Femur (tissue), 1 donor: ENCODE measurements around the gene FITM1.

Source experiments
- DNase-seq: peaks from one replicate; pipeline ENCODE4 v3.0.0-alpha.2; 2017

Gene FITM1

DNA sequence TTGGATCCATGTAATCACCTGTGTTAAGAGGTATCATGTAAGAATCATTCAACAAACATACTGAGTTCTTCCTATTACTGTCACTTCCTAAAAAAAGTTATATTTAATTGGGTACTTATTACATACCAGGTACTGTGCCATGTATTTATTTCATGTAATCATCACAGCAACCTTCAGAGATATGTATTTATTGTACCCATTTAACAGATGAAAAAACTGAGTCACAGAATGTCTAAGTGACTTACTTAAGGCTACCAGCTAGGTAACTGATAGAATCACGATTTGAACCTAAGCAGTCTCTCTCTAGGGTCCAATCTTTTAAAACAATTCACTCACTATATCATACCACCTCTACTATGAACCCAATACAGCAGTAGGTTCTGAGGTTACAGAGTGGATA lies 14.0 kb downstream of the FITM1 start:
- no peak for DNase-seq

DNA sequence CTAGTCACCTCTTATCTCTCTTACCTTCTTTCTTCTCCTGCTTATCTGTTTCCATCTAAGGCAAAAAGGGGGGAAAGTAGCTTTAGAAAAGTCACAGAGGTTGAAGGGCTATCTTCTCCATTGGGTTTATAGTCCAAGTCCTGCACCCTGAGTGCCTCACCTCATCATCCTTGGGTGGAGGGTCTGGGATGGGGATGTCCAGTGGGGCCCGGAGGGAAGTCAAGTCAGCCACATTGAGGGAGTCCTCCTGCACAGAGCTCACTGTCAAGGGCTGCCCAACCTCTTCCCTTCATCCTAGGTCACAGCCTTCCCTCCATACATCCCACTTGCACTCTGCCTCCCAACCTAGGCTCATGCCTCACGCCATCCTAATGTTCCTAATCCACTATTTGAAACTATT lies 14.8 kb downstream of the FITM1 start:
- DNase-seq = no peak

DNA sequence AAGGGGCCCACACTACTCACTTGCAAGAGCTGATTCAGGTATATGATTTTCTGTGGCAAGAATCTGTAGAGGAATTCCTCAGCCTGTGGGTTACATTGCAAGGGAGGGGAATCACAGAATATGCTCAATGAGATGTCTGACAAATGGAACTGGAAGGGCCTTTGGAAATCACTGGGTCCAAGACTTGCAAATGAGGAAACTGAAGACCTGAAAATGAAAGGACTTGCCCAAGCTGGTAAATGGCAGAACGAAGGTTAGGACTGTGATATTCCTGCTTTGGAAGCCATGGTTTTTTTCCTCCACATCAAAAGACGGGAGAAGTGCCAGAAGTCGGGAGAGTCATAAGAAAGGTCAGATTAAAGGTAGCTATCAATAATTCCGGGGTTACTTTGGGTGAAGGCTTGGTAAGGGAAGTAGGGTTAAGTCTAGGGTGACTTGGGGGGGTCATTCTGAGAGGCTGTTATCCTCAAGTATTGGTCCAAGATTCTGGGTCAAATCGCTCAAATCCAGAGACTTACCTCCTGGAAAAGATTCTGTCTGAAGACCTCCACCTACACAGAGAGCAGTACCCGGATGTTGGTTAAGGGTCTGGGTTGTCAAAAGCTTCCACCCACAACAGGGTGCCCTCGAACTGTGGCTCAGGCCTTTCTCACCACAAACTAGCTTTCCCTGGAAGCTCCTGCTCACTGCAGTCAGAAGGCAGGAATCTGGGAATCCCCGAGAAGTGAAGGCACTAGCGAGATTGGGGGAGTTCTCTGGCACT lies 15.4 kb downstream of the FITM1 start:
- no peak for DNase-seq

DNA sequence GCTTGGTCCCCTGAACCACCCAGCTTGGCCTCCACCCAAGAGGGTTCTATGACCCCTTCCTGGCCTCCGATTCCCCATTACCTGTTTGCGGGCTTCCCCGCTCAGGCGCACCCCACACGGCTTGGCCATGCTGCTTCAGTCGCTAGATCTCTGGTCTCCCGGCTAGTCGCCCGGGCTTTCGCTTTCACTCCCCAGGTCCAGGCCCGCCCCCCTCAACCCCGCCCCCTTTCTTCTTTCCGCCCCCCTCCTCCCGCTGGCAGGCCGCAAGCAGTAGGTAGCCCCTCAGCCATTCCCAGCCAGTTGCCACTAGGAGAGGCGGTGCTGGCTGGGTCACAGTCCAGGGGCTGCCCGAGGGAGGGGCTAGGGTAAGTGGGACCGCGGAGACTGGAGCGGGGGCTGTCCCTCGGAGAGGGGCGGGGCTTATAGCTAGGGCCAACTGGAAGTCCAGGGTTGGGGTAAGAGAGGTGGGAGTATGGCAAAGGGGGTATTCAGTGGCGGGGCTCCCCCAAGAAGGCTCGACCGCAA lies 16.1 kb downstream of the FITM1 start, which contains the start of gene PSME2:
Gene PSME2 (minus strand): TSS at position 158 of the 525 bp plus-strand sequence. CDS start 29 bp downstream, at position 129.
- DNase-seq = peak; percentile 97

DNA sequence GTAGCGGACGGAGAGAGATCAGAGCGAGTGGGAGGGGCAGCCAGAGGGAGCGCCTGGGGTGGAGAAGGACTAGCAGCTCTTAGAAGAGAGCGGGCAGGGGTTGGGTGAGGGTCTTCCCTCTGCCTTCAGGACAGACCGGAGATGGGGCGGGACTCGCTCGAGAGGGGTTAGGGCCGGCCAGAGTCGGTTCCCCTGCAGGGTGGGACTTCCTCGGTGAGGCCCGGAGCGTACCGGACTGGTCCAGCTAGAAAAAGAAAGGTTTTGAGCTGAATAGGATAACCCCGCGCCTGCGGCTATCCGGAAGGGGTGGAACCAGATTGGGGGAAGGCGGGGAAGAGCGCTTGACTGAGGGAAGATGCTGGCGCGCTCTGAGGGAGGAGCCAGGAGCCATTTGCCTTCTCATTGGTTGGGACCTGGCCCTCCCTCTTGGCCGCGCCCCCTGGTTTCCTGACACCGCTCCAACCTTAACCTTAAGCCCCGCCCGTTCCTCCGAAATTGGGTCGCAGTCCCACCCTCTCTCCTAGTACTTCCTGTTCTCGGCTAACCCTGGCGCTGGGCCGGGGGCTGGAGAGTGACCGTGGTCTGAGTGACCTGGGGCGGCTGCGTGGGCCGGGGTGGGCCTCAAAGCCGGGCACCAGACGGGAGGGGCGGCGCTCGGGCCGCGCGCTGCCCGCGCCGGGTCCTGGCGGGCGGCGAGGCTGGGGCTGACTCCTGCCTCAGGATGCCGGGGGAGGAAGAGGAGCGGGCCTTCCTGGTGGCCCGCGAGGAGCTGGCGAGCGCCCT lies 16.7 kb downstream of the FITM1 start, which contains the start of gene RNF31:
Gene RNF31 (plus strand): TSS at position 521 of the 783 bp plus-strand sequence. CDS start 201 bp downstream, at position 722.
- DNase-seq = peak; percentile 99

DNA sequence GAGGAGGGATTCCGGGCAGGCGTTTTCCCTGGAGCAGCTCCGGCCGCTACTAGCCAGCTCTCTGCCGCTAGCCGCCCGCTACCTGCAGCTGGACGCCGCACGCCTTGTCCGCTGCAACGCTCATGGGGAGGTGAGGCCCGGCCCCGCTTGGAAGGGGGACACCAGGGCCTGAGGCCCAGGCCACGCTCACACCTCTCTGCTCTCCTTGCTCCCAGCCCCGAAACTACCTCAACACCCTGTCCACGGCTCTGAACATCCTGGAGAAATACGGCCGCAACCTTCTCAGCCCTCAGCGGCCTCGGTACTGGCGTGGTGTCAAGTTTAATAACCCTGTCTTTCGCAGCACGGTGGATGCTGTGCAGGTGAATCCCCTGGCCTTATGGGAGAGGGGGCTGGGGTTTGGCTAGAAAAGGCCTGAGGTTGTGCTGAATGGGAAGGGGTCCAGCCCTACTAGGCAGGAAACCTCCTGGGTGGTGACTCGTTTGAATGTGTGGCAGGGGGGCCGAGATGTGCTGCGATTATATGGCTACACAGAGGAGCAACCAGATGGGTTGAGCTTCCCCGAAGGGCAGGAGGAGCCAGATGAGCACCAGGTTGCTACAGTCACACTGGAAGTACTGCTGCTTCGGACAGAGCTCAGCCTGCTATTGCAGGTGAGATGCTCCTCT lies 17.4 kb downstream of the FITM1 start:
- DNase-seq = no peak

DNA sequence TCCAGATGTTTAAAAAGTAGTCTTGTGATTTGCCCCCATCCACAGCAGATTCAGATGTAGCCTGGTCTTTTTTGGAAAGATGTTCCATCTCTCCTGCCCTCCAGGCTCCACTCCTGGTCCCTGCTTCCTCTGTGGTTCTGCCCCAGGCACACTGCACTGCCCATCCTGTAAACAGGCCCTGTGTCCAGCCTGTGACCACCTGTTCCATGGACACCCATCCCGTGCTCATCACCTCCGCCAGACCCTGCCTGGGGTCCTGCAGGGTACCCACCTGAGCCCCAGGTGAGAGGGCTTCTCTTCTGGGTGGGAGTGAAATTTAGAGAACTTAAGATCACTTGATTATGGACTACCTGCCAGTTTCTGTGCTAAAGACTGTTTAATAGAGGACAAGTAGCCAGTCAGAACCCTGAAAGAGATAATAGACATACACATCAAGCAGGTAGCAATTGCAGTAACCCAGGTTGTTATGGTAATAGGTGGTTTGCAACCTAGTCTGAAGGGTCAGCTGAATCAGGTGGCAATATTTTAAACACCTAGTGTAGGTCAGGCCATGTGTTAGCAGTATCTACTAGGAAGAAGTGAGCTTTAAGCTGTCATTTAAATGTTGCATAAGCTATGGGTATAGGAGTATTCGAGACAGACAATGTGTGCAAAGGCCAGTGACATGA lies 19.0 kb downstream of the FITM1 start:
- DNase-seq = no peak

DNA sequence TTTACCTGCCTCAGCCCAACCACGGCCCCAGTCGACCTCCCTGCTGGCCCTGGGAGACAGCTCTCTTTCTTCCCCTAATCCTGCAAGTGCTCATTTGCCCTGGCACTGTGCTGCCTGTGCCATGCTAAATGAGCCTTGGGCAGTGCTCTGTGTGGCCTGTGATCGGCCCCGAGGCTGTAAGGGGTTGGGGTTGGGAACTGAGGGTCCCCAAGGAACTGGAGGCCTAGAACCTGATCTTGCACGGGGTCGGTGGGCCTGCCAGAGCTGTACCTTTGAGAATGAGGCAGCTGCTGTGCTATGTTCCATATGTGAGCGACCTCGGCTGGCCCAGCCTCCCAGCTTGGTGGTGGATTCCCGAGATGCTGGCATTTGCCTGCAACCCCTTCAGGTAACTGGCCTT lies 19.6 kb downstream of the FITM1 start:
- peak; percentile 14 for DNase-seq

DNA sequence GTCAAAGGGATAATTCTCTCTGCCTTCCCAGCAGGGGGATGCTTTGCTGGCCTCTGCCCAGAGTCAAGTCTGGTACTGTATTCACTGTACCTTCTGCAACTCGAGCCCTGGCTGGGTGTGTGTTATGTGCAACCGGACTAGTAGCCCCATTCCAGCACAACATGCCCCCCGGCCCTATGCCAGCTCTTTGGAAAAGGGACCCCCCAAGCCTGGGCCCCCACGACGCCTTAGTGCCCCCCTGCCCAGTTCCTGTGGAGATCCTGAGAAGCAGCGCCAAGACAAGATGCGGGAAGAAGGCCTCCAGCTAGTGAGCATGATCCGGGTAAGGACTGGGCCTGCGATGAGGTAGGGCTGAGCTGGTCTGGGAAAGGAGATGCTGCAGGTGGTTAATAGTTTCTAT lies 20.1 kb downstream of the FITM1 start:
- no peak for DNase-seq

DNA sequence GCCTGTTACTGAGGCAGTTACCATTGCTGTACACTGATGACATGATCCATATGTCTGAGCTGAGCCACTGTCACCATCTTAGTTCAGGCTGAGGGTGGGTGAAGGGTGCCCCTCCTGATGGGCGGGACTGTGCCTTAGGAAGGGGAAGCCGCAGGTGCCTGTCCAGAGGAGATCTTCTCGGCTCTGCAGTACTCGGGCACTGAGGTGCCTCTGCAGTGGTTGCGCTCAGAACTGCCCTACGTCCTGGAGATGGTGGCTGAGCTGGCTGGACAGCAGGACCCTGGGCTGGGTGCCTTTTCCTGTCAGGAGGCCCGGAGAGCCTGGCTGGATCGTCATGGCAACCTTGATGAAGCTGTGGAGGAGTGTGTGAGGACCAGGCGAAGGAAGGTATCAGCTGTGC lies 20.5 kb downstream of the FITM1 start:
- no peak for DNase-seq

DNA sequence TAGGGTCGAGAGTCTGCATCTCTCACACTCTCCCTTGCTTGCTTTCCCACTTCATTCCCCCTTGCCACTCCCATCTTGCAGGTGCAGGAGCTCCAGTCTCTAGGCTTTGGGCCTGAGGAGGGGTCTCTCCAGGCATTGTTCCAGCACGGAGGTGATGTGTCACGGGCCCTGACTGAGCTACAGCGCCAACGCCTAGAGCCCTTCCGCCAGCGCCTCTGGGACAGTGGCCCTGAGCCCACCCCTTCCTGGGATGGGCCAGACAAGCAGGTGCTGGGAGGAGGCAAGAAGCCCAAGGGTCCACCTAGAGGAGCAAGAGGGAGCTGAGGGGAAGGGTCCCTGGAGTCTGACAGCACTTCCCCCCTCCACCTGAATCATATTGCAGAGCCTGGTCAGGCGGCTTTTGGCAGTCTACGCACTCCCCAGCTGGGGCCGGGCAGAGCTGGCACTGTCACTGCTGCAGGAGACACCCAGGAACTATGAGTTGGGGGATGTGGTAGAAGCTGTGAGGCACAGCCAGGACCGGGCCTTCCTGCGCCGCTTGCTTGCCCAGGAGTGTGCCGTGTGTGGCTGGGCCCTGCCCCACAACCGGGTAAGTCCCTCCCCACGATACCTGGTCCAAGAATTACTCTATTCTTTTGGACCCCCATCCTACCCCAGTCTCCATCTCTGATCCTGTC lies 21.1 kb downstream of the FITM1 start:
- peak; percentile 17 for DNase-seq

DNA sequence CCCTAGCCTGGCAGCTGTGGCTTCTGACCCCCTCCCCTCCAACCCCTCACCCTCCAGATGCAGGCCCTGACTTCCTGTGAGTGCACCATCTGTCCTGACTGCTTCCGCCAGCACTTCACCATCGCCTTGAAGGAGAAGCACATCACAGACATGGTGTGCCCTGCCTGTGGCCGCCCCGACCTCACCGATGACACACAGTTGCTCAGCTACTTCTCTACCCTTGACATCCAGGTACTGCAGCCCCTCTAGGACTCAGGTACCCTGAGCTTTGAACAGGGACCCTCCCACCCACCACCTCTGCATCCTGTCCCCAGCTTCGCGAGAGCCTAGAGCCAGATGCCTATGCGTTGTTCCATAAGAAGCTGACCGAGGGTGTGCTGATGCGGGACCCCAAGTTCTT lies 24.6 kb downstream of the FITM1 start:
- DNase-seq = no peak

DNA sequence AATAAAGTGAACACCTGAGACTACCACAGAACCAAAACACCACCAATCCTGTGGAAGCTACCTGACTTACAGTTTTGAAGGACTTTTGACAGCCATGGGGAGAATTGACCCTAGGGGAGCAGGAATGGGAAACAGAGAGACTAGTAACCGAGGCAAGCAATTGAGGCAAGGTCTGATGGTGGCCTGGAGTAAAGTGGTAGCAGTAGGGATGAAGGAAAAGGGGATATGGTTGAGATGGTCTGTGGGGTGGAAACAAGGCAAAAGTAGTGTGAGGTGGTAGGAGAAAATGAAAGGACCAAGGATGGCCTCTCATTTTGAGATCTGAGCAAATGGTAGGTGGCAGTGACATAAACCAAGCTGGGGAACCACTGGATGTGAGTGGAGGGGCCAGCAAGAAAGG lies 26.4 kb downstream of the FITM1 start:
- DNase-seq = no peak

DNA sequence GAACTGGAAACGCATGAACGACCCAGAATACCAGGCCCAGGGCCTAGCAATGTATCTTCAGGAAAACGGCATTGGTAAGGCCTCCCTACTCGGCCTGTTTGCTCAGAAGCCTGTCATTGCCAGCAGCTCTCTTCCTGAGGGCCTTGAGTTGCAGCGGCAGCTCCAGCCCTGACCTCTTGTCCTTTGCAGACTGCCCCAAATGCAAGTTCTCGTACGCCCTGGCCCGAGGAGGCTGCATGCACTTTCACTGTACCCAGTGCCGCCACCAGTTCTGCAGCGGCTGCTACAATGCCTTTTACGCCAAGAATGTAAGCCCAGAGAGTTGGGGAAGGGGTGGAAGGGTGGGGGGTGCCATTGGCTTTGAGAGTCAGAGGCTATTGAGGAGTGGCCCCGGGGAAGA lies 26.9 kb downstream of the FITM1 start:
- no peak for DNase-seq

DNA sequence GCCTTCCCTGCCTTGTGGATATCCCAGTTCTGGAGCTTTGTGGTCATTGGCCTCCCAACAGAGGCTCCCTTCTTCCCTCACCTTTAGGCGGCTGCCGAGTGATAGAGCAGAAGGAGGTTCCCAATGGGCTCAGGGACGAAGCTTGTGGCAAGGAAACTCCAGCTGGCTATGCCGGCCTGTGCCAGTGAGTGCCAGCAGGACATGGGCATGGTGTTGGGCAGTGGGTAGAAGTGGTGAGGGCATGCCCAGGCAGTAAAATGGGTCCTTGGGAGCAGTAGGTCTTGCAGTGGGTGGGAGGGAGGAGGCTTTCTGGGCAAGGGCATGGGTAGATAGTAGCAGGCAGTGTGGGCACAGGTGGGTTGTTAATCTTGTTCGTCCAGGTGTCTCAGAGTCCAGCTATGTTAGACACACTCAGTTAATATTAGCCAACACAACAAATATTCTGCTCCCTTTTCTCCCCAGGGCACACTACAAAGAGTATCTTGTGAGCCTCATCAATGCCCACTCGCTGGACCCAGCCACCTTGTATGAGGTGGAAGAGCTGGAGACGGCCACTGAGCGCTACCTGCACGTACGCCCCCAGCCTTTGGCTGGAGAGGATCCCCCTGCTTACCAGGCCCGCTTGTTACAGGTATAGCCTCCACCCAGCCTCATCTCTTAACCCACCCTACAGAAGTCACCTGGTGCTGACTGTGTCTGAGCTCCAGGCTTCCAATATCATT lies 29.5 kb downstream of the FITM1 start:
- DNase-seq = no peak

DNA sequence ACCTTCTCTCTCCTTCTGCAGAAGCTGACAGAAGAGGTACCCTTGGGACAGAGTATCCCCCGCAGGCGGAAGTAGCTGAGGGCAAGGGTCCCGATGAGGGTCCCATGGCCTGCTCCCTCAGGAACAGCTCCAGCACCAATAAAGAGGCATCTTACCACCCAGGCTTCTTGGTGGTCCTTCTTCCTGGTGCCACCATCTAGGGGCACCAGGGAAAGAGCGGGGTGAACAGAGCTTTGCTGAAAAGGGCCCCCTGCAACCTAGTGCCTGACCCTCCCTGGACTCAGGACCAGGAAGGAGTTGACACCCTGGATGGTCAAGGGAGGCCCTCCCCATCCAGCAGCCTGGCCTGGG lies 30.0 kb downstream of the FITM1 start:
- no peak for DNase-seq

DNA sequence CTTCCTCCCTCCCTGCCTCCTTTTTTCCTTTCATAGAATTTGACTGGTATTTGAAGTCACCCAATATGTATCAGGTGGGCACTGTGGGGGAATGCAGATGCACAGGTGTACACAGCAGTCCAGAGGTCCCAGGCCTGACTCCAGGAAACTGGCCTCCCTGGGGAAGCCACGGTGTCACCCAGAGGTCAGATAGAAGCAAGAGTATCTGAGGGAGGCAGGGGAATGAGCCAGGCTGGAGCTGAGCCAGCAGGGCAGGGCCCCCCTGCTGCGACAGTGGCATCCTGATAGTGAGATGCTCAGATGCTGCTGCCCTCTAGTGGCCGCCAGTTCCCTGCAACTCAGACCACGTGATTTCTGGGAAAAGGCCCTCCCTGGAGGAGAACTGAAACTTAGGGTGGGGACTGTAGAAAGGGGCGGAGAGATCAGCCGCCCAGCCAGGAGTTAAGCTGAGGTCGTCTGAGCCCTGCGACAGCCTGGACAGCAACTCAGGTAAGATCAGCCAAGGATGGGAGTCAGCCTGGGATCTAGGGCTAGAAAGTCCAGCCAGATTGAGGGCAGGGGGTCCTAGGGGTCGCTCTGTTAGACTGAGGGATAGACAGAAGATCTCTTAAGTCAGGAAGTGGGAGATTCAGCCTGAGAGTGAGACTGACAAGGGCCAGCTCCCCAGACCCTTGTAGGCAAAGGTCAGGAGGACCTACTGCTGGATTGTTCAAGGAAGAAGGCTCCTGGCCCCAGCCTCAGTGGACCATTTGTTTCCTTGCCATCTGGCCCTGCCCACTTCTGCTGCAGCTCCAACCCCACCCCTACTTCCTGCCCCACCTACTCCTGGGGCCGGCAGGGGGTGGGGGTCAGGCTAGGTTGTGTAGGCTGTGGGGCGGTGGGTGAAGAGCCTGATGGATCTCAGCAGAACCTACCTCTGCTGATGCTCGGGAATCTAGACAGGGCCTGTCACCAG lies 30.7 kb downstream of the FITM1 start, which contains the start of gene IRF9:
Gene IRF9 (plus strand): TSS at position 416 of the 955 bp plus-strand sequence. CDS start 880 bp downstream, outside the sequence.
- peak; percentile 97 for DNase-seq

DNA sequence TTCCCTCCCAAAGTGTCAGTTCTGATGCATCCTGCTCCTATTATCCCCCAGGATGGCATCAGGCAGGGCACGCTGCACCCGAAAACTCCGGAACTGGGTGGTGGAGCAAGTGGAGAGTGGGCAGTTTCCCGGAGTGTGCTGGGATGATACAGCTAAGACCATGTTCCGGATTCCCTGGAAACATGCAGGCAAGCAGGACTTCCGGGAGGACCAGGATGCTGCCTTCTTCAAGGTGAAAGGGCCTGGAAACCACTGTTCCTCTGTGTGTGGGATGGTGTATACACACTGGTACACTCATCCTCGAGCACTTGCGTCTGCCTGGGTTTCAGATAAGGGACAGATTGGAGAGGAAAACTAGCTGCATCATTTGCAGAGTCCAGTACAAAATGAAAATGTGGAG lies 31.6 kb downstream of the FITM1 start:
- no peak for DNase-seq

DNA sequence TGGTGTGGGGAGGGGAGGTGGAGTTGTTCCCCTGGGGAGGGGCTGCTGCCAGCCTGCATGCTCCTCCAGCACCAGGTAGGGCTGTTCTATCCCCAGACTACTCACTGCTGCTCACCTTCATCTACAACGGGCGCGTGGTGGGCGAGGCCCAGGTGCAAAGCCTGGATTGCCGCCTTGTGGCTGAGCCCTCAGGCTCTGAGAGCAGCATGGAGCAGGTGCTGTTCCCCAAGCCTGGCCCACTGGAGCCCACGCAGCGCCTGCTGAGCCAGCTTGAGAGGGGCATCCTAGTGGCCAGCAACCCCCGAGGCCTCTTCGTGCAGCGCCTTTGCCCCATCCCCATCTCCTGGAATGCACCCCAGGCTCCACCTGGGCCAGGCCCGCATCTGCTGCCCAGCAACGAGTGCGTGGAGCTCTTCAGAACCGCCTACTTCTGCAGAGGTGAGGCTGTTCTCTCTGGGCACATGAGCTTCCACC lies 34.1 kb downstream of the FITM1 start:
- DNase-seq = no peak

DNA sequence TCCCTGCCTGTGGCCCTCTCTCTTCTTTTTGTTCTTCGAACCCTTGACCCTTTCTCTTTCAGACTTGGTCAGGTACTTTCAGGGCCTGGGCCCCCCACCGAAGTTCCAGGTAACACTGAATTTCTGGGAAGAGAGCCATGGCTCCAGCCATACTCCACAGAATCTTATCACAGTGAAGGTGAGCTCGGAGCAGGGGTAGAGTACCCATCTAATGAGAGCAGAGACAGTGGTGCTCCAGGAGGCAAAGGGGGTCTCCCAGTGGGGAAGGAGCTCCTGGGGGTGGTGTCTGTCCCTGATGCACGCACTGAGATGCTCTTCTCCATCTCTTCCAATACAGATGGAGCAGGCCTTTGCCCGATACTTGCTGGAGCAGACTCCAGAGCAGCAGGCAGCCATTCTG lies 35.3 kb downstream of the FITM1 start:
- no peak for DNase-seq
